HG03108 (cell line): Measurements from ENCODE around the gene CLDN4.

Source experiments
- ATAC-seq: cut with Tn5 transposase; IDR thresholded peaks from one replicate; pipeline ENCODE4 v1.9.1; 2021; ENCODE audit warnings: moderate library complexity; ENCODE audit not compliant: unreplicated experiment

The CLDN4 gene

DNA sequence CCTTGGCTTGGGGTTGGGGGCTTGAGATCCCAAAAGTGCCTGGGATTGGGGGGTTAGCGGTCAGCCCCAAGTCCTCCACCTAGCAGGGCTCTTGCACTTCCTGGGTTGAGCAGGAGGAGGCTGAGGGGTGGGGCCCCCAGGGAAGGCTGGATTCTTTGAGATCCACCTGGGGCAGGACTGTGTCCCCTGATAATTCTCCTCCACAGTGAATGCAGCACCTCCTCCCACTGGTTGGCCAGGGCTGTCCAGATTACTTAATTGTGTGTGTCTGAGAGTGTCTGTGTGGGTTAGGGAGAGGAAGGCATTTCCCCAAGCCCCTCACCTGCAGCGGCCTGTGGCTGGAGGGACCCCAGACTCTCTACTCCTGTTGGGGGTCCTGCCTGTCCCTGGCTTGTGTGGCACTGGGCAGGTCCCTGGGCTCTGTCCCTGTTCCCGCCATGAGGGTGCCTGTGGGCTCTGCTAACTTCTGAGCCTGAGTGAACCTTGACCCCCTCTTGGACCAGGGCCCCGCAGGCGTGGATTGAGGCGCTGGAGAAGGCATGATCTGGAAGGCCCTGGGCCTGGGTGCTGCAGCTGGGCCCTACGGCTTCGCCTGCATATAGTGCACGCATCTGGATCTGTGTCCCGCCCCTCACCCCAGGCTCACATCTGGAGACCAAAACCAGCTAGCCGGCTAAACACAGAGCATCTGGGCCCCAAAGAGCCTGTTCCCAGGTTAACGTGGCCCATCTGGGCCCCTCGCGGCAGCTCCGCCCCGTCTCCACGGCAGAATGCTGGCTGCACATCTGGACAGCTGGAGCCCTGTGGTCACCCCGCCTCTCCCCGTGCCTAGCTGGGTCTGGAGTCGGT lies 40.6 kb downstream of the CLDN4 start:
- ATAC-seq, result no peak

DNA sequence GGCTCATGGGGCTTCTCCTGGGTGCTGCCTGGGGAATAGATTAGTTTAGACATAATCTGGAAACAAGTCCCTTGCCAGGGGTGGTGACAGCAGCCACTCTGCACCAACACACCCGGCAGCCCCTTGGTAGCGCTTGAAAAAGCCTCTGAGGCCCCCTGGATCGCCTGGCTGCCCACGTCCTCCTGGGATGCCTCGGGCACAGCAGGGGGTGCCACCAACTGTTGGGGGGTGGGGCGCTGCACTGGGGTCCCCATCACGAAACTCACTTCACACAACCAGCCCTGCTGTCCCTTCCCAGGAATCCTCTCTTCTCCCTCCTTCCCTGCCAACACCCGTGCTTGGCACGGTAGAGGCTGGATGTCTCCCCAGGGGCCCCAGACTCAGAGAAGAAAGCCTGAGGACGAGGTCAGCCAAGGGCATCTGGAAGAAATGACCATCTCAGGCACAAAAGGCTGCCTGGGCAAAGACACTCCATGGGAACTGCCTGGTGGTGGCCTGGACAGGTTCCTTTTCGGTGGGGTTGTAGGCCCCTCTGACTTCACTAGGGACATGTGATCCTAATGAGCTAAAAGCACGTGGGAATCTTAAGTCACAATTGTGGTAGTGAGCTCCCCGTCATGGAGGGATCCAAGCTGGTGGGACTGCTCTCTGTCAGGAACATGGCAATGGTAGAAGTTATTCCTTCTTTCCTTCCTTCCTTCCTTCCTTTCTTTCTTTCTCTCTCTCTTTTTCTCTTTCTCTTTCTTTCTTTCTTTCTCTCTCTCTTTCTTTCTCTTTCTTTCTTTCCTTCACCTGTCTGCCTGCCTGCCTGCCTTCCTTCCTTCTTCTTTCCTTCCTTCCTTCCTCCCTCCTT lies 41.5 kb downstream of the CLDN4 start:
- ATAC-seq, result no peak

DNA sequence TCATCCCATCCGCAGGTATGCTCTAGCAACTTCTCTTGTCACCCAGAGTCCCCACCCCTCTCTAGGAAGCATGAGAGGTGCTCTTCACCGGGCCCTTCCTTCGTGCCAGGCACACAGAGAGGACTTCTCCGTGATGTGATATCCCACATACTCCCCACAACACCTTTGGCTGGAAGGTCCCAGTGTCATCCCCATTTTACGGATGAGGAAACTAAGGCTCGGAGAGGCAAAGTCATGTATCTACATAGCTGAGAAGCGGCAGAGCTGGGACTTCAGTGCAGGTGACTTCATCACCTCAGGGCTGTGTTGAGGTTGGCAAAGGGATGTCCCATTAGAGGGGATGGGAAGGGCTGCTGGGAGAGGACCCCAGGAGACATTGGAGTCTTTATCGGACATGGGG lies 45.6 kb downstream of the CLDN4 start:
- no peak for ATAC-seq

DNA sequence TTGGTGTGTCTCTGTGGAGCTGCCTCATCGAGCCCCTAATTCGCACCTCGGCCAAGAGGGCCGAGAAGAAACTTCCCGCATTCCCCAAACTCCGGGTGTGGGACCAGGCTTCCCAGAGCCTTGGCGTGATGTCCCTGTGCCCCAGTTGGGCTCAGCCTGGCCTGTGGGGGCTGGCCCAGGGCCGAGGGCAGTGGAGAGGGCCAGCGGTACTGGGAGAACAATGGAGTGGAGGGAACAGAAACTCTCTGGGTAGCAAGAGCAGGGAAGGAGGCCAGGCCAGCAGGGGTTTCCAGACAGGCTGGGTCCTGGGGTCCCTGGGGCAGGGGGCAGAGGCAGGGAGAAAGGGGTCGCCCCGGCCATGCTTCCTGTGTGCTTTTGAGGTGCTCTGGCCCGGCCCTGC lies 46.2 kb downstream of the CLDN4 start:
- ATAC-seq, result no peak

DNA sequence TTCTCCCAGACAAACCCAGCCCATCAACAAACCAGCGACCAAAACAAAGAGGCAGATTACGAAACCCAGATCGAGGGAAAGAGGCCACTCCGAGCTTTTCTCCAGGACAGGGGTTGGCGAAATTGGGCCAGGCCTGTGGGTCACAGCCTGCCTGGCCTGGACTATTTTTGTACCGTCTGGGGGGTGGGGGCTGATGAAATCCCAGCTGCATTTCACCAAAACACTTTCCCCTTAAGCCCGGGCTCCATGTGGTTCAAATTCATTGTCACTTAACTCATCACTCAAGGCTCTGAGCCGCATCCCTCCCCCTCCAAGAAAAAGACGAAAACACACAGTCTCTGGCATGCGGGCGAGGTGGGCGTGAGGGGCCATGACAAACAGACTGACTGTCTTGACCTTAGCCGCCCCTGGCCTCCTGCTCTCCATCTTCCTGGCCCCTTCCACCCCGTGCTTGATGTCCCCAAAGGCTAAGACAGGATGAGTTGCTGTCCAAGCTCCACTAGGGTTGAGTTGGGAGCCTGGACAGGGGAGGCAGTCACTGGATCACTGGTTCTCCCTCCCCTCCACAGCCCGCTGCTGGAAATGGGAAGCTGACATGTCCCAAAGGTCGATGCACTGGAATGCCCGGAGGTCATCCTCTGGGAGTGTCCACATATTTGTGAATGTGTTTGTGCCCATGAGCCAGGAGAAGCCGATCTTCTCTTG lies 49.3 kb downstream of the CLDN4 start:
- ATAC-seq, result no peak

DNA sequence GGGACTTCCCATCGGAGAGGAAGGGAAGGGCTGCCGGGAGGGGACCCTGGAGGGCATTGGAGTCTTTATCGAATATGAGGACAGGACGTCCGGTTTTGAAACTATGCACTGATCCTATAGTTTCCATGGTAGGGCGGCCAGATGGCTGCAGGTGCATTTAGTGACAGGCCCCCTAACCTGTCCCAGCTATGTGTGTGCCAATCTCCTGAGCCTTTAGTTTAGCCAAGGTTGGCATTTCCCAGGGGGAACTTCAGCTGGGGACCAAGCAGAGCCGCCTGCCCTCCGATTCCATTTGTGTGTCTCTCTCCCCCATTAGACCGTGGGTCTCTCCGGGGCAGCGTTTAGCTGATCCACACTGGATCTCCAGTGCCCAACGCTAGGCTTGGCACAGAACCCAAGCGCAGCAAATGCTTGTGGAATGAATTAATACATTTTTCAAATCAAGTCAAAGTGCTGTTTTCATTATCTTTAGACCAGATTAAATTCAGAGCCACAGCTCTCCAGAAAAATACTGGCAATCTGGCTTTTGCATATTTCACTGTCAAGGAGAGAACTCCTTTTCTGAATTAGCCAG lies 50.0 kb downstream of the CLDN4 start:
- ATAC-seq, result no peak

DNA sequence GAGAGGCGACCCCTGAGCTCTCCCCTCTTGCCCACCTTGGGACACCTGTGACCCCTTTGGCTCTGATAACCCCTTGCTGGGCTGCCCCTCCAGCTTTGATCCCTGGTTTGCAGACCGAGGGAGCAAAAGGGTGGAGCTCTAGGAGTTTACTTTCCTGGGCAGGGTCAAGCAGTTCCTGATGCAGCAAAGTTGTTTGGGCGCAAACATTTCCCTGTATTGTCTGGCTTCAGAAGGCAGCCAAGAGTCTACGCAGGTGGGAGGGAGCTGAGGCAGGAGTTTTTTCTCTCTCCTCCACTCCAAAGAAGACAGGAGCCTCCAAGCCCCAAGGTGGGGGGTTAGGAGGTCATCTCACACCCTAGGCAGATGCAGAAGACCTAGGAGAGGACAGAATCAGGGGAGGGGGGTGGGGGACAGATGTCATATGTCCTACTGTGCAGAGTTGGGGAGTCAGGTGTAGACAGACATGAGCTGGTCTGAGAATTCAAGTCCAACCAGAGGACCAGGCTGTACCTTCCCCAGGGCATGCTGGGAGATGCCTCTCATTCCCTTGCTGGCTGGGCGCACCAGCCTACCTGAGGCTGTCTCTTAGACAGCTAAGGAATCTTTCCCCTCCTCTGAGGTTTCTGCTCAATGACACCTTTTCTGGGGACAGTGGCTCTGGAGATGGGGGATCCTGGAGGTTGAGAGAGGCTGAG lies 50.7 kb downstream of the CLDN4 start:
- no peak for ATAC-seq

DNA sequence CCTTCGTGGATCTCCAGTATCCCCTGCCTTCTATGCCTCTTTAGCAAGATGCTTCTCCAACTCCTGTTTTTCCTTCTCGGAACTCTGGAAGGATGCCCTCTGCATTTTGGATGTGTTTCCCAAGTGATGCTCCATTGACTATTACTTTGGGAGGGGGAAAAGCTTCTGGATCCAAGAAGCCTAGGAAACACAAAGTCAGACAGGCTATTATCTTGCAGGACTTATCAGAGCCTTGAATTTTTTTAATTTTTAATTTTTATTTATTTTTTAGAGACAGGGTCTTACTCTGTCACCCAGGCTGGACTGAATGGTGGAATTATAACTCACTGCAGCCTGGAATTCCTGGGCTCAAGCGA lies 51.2 kb downstream of the CLDN4 start:
- ATAC-seq, result no peak
